H9 (cell line): ENCODE measurements around the gene BHLHE23. TPM values are rescaled to one million over a fixed set of nuclear protein-coding genes. Genes with fewer than 3 reads are reported as not detected.
A peak's percentile ranks its signal among the peaks of the same experiment; 100 is the strongest.
"Not testable (repeated sequence)": the region's sequence is repeated elsewhere in the genome, so short reads cannot be mapped to it uniquely, and the experiment has no call there.

ENCODE experiments used
- DNase-seq: peaks from one replicate; pipeline ENCODE4 v3.0.0-alpha.2; 2017
- H2AFZ ChIP-seq: one replicate; pipeline ENCODE4 v1.6.1; 2013; ENCODE audit warnings: mild to moderate bottlenecking, low read length, control low read depth, moderate library complexity
- H2AK5ac ChIP-seq: 2 replicates; pipeline ENCODE4 v1.6.1; 2013; ENCODE audit warnings: low read length, control low read depth, mixed read lengths; ENCODE audit not compliant: insufficient read length
- H2BK120ac ChIP-seq: one replicate; pipeline ENCODE4 v1.6.1; 2013; ENCODE audit warnings: low read depth, mild to moderate bottlenecking, low read length, control low read depth, inconsistent platforms; ENCODE audit not compliant: poor library complexity, severe bottlenecking
- H2BK12ac ChIP-seq: 2 replicates; pipeline ENCODE4 v1.6.1; 2013; ENCODE audit warnings: low read length, control low read depth, mixed read lengths, low read depth; ENCODE audit not compliant: insufficient read length
- H2BK15ac ChIP-seq: 2 replicates; pipeline ENCODE4 v1.6.1; 2013; ENCODE audit warnings: low read depth, low read length, control low read depth
- H2BK20ac ChIP-seq: one replicate; pipeline ENCODE4 v1.6.1; 2013; ENCODE audit warnings: low read depth, mild to moderate bottlenecking, low read length, control low read depth, inconsistent platforms; ENCODE audit not compliant: poor library complexity, severe bottlenecking
- H2BK5ac ChIP-seq: 2 replicates; pipeline ENCODE4 v1.6.1; 2013; ENCODE audit warnings: low read length, control low read depth, mixed read lengths; ENCODE audit not compliant: insufficient read length
- H3K14ac ChIP-seq: 2 replicates; pipeline ENCODE4 v1.6.1; 2013; ENCODE audit warnings: low read length, control low read depth; ENCODE audit not compliant: insufficient read depth
- H3K18ac ChIP-seq: 2 replicates; pipeline ENCODE4 v1.6.1; 2013; ENCODE audit warnings: low read depth, mild to moderate bottlenecking, mixed read lengths, low read length, control low read depth; ENCODE audit not compliant: insufficient read length
- H3K23ac ChIP-seq: 2 replicates; pipeline ENCODE4 v1.6.1; 2013; ENCODE audit warnings: low read length, control low read depth, mixed read lengths, low read depth; ENCODE audit not compliant: insufficient read length
- H3K23me2 ChIP-seq: 2 replicates; pipeline ENCODE4 v1.6.1; 2013; ENCODE audit warnings: low read depth, mild to moderate bottlenecking, mixed read lengths, low read length, control low read depth; ENCODE audit not compliant: insufficient read length, poor library complexity, severe bottlenecking
- H3K27ac ChIP-seq: 2 replicates; pipeline ENCODE4 v1.5.1; 2013; ENCODE audit warnings: low read length, control low read depth, mixed read lengths, low read depth; ENCODE audit not compliant: insufficient read length
- H3K27me3 ChIP-seq: 2 replicates; pipeline ENCODE4 v1.6.1; 2013; ENCODE audit warnings: low read length, control low read depth, inconsistent platforms; ENCODE audit not compliant: insufficient read depth
- H3K4ac ChIP-seq: 2 replicates; pipeline ENCODE4 v1.6.1; 2013; ENCODE audit warnings: low read depth, mild to moderate bottlenecking, control low read depth, inconsistent platforms, low read length, moderate library complexity
- H3K4me1 ChIP-seq: 2 replicates; pipeline ENCODE4 v1.6.1; 2013; ENCODE audit warnings: low read length, control low read depth, inconsistent platforms; ENCODE audit not compliant: insufficient read depth
- H3K4me2 ChIP-seq: 2 replicates; pipeline ENCODE4 v1.6.1; 2013; ENCODE audit warnings: low read length, control low read depth, mixed read lengths; ENCODE audit not compliant: insufficient read length, insufficient read depth
- H3K56ac ChIP-seq: 2 replicates; pipeline ENCODE4 v1.6.1; 2013; ENCODE audit warnings: low read depth, mild to moderate bottlenecking, mixed read lengths, low read length, control low read depth; ENCODE audit not compliant: insufficient read length
- H3K79me1 ChIP-seq: 2 replicates; pipeline ENCODE4 v1.6.1; 2013; ENCODE audit warnings: low read depth, mild to moderate bottlenecking, moderate library complexity, low read length, control low read depth, inconsistent platforms; ENCODE audit not compliant: insufficient read depth, poor library complexity, severe bottlenecking
- H3K79me2 ChIP-seq: 2 replicates; pipeline ENCODE4 v1.6.1; 2013; ENCODE audit warnings: low read length, control low read depth, inconsistent platforms; ENCODE audit not compliant: insufficient read depth
- H3K9ac ChIP-seq: 2 replicates; pipeline ENCODE4 v1.6.1; 2013; ENCODE audit warnings: low read length, control low read depth, mixed read lengths; ENCODE audit not compliant: insufficient read length; ENCODE audit errors: extremely low read depth
- H3K9me3 ChIP-seq: one replicate; pipeline ENCODE4 v1.6.1; 2013; ENCODE audit warnings: low read depth, low read length, inconsistent platforms; ENCODE audit not compliant: control insufficient read depth
- H3T11ph ChIP-seq: one replicate; pipeline ENCODE4 v1.6.1; 2013; ENCODE audit warnings: mild to moderate bottlenecking, low read length, control low read depth, inconsistent platforms
- H4K20me1 ChIP-seq: one replicate; pipeline ENCODE4 v1.6.1; 2013; ENCODE audit not compliant: control insufficient read depth, insufficient read length, insufficient read depth
- H4K5ac ChIP-seq: 2 replicates; pipeline ENCODE4 v1.6.1; 2013; ENCODE audit warnings: low read depth, mild to moderate bottlenecking, mixed read lengths, low read length, control low read depth; ENCODE audit not compliant: insufficient read length
- H4K8ac ChIP-seq: replicated peaks from 2 replicates; pipeline ENCODE4 v1.6.1; 2013; ENCODE audit warnings: low read length, control low read depth, mixed read lengths, low read depth; ENCODE audit not compliant: insufficient read length
- H4K91ac ChIP-seq: 2 replicates; pipeline ENCODE4 v1.6.1; 2013; ENCODE audit warnings: low read depth, mild to moderate bottlenecking, moderate library complexity, mixed read lengths, low read length, control low read depth; ENCODE audit not compliant: insufficient read length
- H3K27ac Mint-ChIP-seq, 3 experiments: 2 replicates in 2 of 3; 3 replicates in 1 of 3; pipeline ENCODE4 v1.8.0; 2020 to 2021; ENCODE audit warnings: mixed read lengths in 3 of 3, mild to moderate bottlenecking in 1 of 3, moderate library complexity in 1 of 3
- H3K27me3 Mint-ChIP-seq: 2 replicates; pipeline ENCODE4 v1.8.0; 2021; ENCODE audit warnings: low read depth, mild to moderate bottlenecking, moderate library complexity, mixed read lengths
- H3K36me3 Mint-ChIP-seq, 3 experiments: 2 replicates in 2 of 3; 3 replicates in 1 of 3; pipeline ENCODE4 v1.8.0; 2020 to 2021; ENCODE audit warnings: low read depth in 3 of 3, mixed read lengths in 3 of 3; ENCODE audit not compliant: insufficient read depth in 1 of 3
- H3K4me1 Mint-ChIP-seq, 2 experiments: 2 replicates each; pipeline ENCODE4 v1.8.0; 2020; ENCODE audit warnings: mixed read lengths in 2 of 2
- H3K4me3 Mint-ChIP-seq, 2 experiments: 2 replicates in 1 of 2; 3 replicates in 1 of 2; pipeline ENCODE4 v1.8.0; 2020 to 2021; ENCODE audit warnings: mild to moderate bottlenecking in 2 of 2, mixed read lengths in 2 of 2, moderate library complexity in 1 of 2
- H3K9me3 Mint-ChIP-seq, 2 experiments: 2 replicates in 1 of 2; 3 replicates in 1 of 2; pipeline ENCODE4 v1.8.0; 2020; ENCODE audit warnings: mild to moderate bottlenecking in 2 of 2, mixed read lengths in 2 of 2, moderate library complexity in 1 of 2
- CTCF ChIP-seq: fragments of 200-600 bp; sonication (generic); conservative IDR thresholded peaks from 3 replicates; pipeline ENCODE4 v1.8.0; 2021; ENCODE audit warnings: antibody characterized with exemption, mild to moderate bottlenecking
- WGBS: extraction: QIAGEN DNeasy Blood & Tissue Kit; methylation state at CpG from one replicate; pipeline ENCODE4 v1.1.7; 2013; ENCODE audit warnings: missing lambda C conversion rate, low lambda C conversion rate, mixed read lengths; ENCODE audit not compliant: insufficient read length; ENCODE audit errors: extremely low coverage; 5-methylcytosine and 5-hydroxymethylcytosine counted together
- total RNA-seq: library from RNA; stranded (reverse); gene quantifications from 2 replicates; pipeline ENCODE4 v1.2.1, GENCODE V29; 2021

The BHLHE23 gene
- total RNA-seq, 1 experiment from 2014 or later = 0.35 TPM

DNA sequence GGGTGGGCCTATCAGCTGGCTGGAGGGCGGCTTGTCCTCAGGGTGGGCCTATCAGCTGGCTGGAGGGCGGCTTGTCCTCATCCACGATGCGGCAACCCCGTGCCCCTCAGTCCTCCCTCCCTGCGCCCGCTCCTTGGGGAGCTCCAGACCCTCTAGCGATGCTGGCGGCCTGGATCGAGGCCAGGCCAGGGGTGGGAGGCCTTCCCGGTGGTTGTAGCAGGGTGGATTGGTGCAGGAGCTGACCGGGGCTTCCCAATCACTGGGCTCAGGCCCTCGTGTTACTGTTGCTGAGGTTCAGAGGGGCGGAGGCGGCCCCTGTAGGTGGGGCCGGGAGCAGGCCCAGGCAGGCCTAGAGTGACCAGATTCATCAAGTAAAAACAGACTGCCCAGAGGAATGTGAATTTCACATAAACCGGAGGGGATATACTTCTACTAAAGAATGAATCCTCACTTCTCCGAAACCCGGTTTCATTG lies 45.4 kb downstream of the BHLHE23 start:
- H3K27ac ChIP-seq = no peak overlapping the region

GRCh38 chr20:62960446-62961309 lies 46.1 kb downstream of the BHLHE23 start:
- H2AK5ac ChIP-seq, H3K23ac ChIP-seq, H3K56ac ChIP-seq, H3K9ac ChIP-seq, H3K4ac ChIP-seq, H3K9me3 Mint-ChIP-seq, H4K5ac ChIP-seq, H3K27ac ChIP-seq, H2AFZ ChIP-seq, H3K14ac ChIP-seq, H4K91ac ChIP-seq, H3K9me3 ChIP-seq, H2BK15ac ChIP-seq, H3K27me3 ChIP-seq, H3K23me2 ChIP-seq, H4K20me1 ChIP-seq, H2BK120ac ChIP-seq, H3K27me3 Mint-ChIP-seq, H4K8ac ChIP-seq, H3K4me2 ChIP-seq, H2BK12ac ChIP-seq, H3T11ph ChIP-seq, H2BK20ac ChIP-seq, H3K79me1 ChIP-seq, H2BK5ac ChIP-seq, H3K18ac ChIP-seq, H3K79me2 ChIP-seq, H3K4me1 Mint-ChIP-seq, H3K4me1 ChIP-seq: not testable (repeated sequence)
- Mint-ChIP-seq H3K4me3 (peak overlapping the region in 1 of 2 experiments; percentile 39; a peak in 1 of 5 replicates), H3K36me3 (peaks cover 2 to 24% (median 7%) of the 10 kb centered on the region in 3 experiments; a peak in 4 of 7 replicates), H3K27ac (peak overlapping the region in 1 of 3 experiments; percentile 49; a peak in 3 of 7 replicates)
- WGBS = no CpG with 5 or more reads among the region's 31 CpGs
- DNase-seq = peak; percentile 79

More for the DNA sequence above, 45.4 kb downstream of the BHLHE23 start:
- no peak overlapping the region for H2BK20ac ChIP-seq
- H3K4me1 ChIP-seq = no peaks in the 10 kb centered on the region
- no peak overlapping the region for H3K56ac ChIP-seq
- no peak overlapping the region for H2BK120ac ChIP-seq
- no peaks in the 10 kb centered on the region for H3K27me3 ChIP-seq
- H4K8ac ChIP-seq = no peak overlapping the region
- no peak overlapping the region for H4K5ac ChIP-seq
- no peak overlapping the region for H3T11ph ChIP-seq
- peaks cover 0 to 7% of the 10 kb centered on the region in 2 experiments; a peak in 1 of 4 replicates for H3K4me1 Mint-ChIP-seq
- peaks cover 2 to 24% (median 7%) of the 10 kb centered on the region in 3 experiments; a peak in 4 of 7 replicates for H3K36me3 Mint-ChIP-seq
- H3K79me1 ChIP-seq = no peaks in the 10 kb centered on the region
- H3K9ac ChIP-seq = no peak overlapping the region
- no peak overlapping the region for H2BK5ac ChIP-seq
- no peaks in the 10 kb centered on the region for H3K9me3 Mint-ChIP-seq
- no peak overlapping the region for H4K91ac ChIP-seq
- peak overlapping the region; percentile 46 for H3K18ac ChIP-seq
- H2BK12ac ChIP-seq = no peak overlapping the region
- no peak overlapping the region for H3K27ac Mint-ChIP-seq
- H2AFZ ChIP-seq = no peak overlapping the region
- H3K4ac ChIP-seq = no peak overlapping the region
- DNase-seq = peak; percentile 75
- H3K9me3 ChIP-seq = no peaks in the 10 kb centered on the region
- H3K4me2 ChIP-seq = no peak overlapping the region
- no peak overlapping the region for H3K14ac ChIP-seq
- peak; percentile 35; the same call in 2 of the 3 replicates for TF ChIP-seq CTCF
- no peaks in the 10 kb centered on the region for H3K27me3 Mint-ChIP-seq
- H3K23me2 ChIP-seq = no peaks in the 10 kb centered on the region
- H2BK15ac ChIP-seq = no peak overlapping the region
- H3K4me3 Mint-ChIP-seq = peak overlapping the region in 1 of 2 experiments; percentile 62; a peak in 3 of 5 replicates
- WGBS = no CpG with 5 or more reads among the region's 19 CpGs
- H3K79me2 ChIP-seq = no peaks in the 10 kb centered on the region
- no peak overlapping the region for H3K23ac ChIP-seq
- no peaks in the 10 kb centered on the region for H4K20me1 ChIP-seq
- no peak overlapping the region for H2AK5ac ChIP-seq
